SK-N-SH treated with all-trans-retinoic acid at 6 μM for 48 hours (cell line): ENCODE results near the gene ARHGEF10L.
A peak's percentile ranks its signal among the peaks of the same experiment; 100 is the strongest.

Experiments used
- ATAC-seq: fragments of 200-7000 bp; cut with Tn5 transposase; 3 replicates; pipeline ENCODE4 v1.9.1; 2020; ENCODE audit warnings: mild to moderate bottlenecking, moderate library complexity
- ARNTL ChIP-seq: fragments of 450-650 bp; formaldehyde crosslinking; IDR thresholded peaks from 2 replicates; pipeline ENCODE4 v1.5.0; 2020; ENCODE audit warnings: low read depth, mild to moderate bottlenecking, moderate library complexity, borderline replicate concordance
- CREB5 ChIP-seq: fragments of 250-450 bp; sonication (Bioruptor Pico); IDR thresholded peaks from 2 replicates; pipeline ENCODE4 v1.5.1; 2020; ENCODE audit warnings: low read depth, mild to moderate bottlenecking, moderate library complexity
- CSDC2 ChIP-seq: fragments of 250-450 bp; sonication (Bioruptor Pico); IDR thresholded peaks from 2 replicates; pipeline ENCODE4 v1.5.0; 2020; ENCODE audit warnings: mild to moderate bottlenecking, moderate library complexity
- CSRNP3 ChIP-seq: fragments of 250-450 bp; sonication (Bioruptor Pico); IDR thresholded peaks from 2 replicates; pipeline ENCODE4 v1.5.1; 2021; ENCODE audit warnings: mild to moderate bottlenecking, moderate library complexity
- ESRRG ChIP-seq: fragments of 250-450 bp; sonication (Bioruptor Pico); IDR thresholded peaks from 2 replicates; pipeline ENCODE4 v1.6.1; 2021; ENCODE audit warnings: mild to moderate bottlenecking
- GLIS3 ChIP-seq: fragments of 250-450 bp; sonication (Bioruptor Pico); IDR thresholded peaks from 2 replicates; pipeline ENCODE4 v1.5.0; 2020; ENCODE audit warnings: mild to moderate bottlenecking, moderate library complexity
- ISL1 ChIP-seq: fragments of 250-450 bp; sonication (Bioruptor Pico); IDR thresholded peaks from 2 replicates; pipeline ENCODE4 v2.1.2; 2022; ENCODE audit warnings: mild to moderate bottlenecking, moderate library complexity
- PATZ1 ChIP-seq: fragments of 250-450 bp; sonication (Bioruptor Pico); IDR thresholded peaks from 2 replicates; pipeline ENCODE4 v1.8.0; 2020; ENCODE audit warnings: mild to moderate bottlenecking, moderate library complexity, borderline replicate concordance
- POU6F1 ChIP-seq: fragments of 250-450 bp; sonication (Bioruptor Pico); IDR thresholded peaks from 2 replicates; pipeline ENCODE4 v1.8.0; 2021; ENCODE audit warnings: low read depth, mild to moderate bottlenecking, moderate library complexity, borderline replicate concordance
- PPARA ChIP-seq: fragments of 250-450 bp; sonication (Bioruptor Pico); IDR thresholded peaks from 2 replicates; pipeline ENCODE4 v1.5.0; 2020; ENCODE audit warnings: mild to moderate bottlenecking, borderline replicate concordance
- RARB ChIP-seq: fragments of 250-450 bp; sonication (Bioruptor Pico); IDR thresholded peaks from 2 replicates; pipeline ENCODE4 v1.8.0; 2021; ENCODE audit warnings: mild to moderate bottlenecking, moderate library complexity
- SNAI2 ChIP-seq: fragments of 250-450 bp; sonication (Bioruptor Pico); IDR thresholded peaks from 2 replicates; pipeline ENCODE4 v1.5.0; 2020; ENCODE audit warnings: mild to moderate bottlenecking, moderate library complexity
- TCF4 ChIP-seq: fragments of 250-450 bp; sonication (Bioruptor Pico); IDR thresholded peaks from 2 replicates; pipeline ENCODE4 v1.8.0; 2021; ENCODE audit warnings: mild to moderate bottlenecking, moderate library complexity, borderline replicate concordance
- TSHZ2 ChIP-seq: fragments of 250-450 bp; sonication (Bioruptor Pico); IDR thresholded peaks from 2 replicates; pipeline ENCODE4 v1.5.0; 2020; ENCODE audit warnings: mild to moderate bottlenecking, moderate library complexity
- ZC3H10 ChIP-seq: fragments of 250-450 bp; sonication (Bioruptor Pico); IDR thresholded peaks from 2 replicates; pipeline ENCODE4 v1.5.1; 2021; ENCODE audit warnings: mild to moderate bottlenecking, moderate library complexity
- ZFP3 ChIP-seq: fragments of 250-450 bp; sonication (Bioruptor Pico); IDR thresholded peaks from 2 replicates; pipeline ENCODE4 v1.5.0; 2020; ENCODE audit warnings: mild to moderate bottlenecking, moderate library complexity
- ZFP30 ChIP-seq: fragments of 450-650 bp; formaldehyde crosslinking; IDR thresholded peaks from 2 replicates; pipeline ENCODE4 v1.5.0; 2022; ENCODE audit warnings: mild to moderate bottlenecking, moderate library complexity
- ZNF565 ChIP-seq: fragments of 450-650 bp; formaldehyde crosslinking; conservative IDR thresholded peaks from 2 replicates; pipeline ENCODE4 v1.5.0; 2020; ENCODE audit warnings: low read depth, mild to moderate bottlenecking, moderate library complexity
- ZNF70 ChIP-seq: fragments of 450-650 bp; formaldehyde crosslinking; IDR thresholded peaks from 2 replicates; pipeline ENCODE4 v1.5.0; 2020; ENCODE audit warnings: mild to moderate bottlenecking, moderate library complexity
- ZNF8 ChIP-seq: fragments of 450-650 bp; formaldehyde crosslinking; IDR thresholded peaks from 2 replicates; pipeline ENCODE4 v1.5.0; 2020; ENCODE audit warnings: mild to moderate bottlenecking, moderate library complexity

Gene ARHGEF10L

GRCh38 chr1:17538010-17538409 is 1.5 kb upstream of the ARHGEF10L start:
- TF ChIP-seq POU6F1 (CRISPR knock-in tag) (no peak), CSDC2 (CRISPR knock-in tag) (no peak), ESRRG (CRISPR knock-in tag) (no peak), ZNF8 (no peak), ZFP3 (no peak), ZNF565 (CRISPR knock-in tag) (no peak), RARB (CRISPR knock-in tag) (no peak), TSHZ2 (no peak), ARNTL (no peak)
- TF ChIP-seq, all 23 proteins: peak for 0
- no peak for ATAC-seq

GRCh38 chr1:17538428-17539117 is 925 bp upstream of the ARHGEF10L start:
- TF ChIP-seq TCF4 (CRISPR knock-in tag) (no peak), SNAI2 (0 out of 2 replicates have a peak, but pooled peaks have one; percentile 62)
- ATAC-seq: no peak

GRCh38 chr1:17539118-17539476 is 401 bp upstream of the ARHGEF10L start:
- no peak for ATAC-seq
- TF ChIP-seq PPARA (CRISPR knock-in tag) (no peak), TCF4 (CRISPR knock-in tag) (no peak), ZNF70 (CRISPR knock-in tag) (no peak), ISL1 (CRISPR knock-in tag) (no peak), GLIS3 (CRISPR knock-in tag) (no peak), ARNTL (no peak), TSHZ2 (no peak), ZNF8 (no peak), ZFP30 (CRISPR knock-in tag) (no peak), SNAI2 (no peak), POU6F1 (CRISPR knock-in tag) (no peak), ZFP3 (no peak), PATZ1 (CRISPR knock-in tag) (no peak), CREB5 (no peak), CSRNP3 (CRISPR knock-in tag) (no peak), ZNF565 (CRISPR knock-in tag) (no peak), ZC3H10 (CRISPR knock-in tag) (no peak)
